ENCODE measurements around the gene PRR13.

GRCh38 chr12:53410951-53411350, 30.6 kb upstream of the PRR13 start:
- TF ChIP-seq CTCF (conservative IDR thresholded peaks at IDR 0.05; ENCODE audit: low read length): no peak
- TF ChIP-seq EZH2phosphoT487 (IDR thresholded peaks at IDR 0.05; ENCODE audit: borderline replicate concordance, low read depth, low read length): no peak
